T47D (cell line): Measurements from ENCODE around the gene PROB1.
"Not testable (repeated sequence)": the region's sequence is repeated elsewhere in the genome, so short reads cannot be mapped to it uniquely, and the experiment has no call there.

ENCODE experiments used
- DNase-seq, 2 experiments: peaks; one replicate each; pipeline versions ENCODE4 v3.0.0 to v3.0.0-alpha.2; 2011 to 2012; ENCODE audit warnings: low read depth in 1 of 2, low spot score in 1 of 2
- JUND ChIP-seq: IDR thresholded peaks from 2 replicates; pipeline ENCODE4 v1.6.1; 2012; ENCODE audit warnings: low read depth
- in situ Hi-C: cut with HindIII; loops from 2 replicates; pipeline ENCODE4 v1.10.0; 2016; ENCODE audit warnings: low sequenced_read_pairs, low pct_unique_long_range_greater_than_20kb

PROB1 gene

DNA sequence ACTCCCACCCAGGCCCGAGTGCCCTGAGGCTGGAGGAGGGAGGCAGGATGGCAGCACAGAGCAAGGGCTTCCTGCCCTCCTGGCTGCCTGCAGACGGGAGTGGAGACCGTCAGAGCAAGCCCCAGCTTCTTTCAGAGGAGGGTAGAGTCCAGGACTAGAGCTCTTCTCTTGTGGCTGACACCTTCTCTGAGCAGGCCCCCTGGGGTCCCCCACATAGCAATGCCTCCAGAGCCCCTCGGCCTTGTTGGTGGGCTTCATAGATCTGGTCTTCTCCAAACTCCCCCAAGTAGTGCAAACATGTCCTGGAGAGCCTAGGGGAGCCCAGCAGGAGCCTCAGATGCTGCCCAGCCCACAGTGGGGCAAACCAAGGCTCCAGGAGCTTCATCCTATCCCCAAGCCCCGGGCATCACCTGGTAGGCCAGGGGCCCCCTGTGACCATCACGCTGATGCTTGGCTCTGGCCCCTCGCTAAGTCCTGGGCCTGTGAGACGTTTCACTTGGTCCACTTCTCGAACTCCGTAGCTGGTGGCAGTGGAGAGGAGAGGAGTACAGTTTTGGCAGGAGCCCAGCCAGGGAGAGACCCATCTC lies 7.2 kb downstream of the PROB1 start:
- TF ChIP-seq JUND: no peak
- DNase-seq: no peak
- in situ Hi-C loops: no loop called here

DNA sequence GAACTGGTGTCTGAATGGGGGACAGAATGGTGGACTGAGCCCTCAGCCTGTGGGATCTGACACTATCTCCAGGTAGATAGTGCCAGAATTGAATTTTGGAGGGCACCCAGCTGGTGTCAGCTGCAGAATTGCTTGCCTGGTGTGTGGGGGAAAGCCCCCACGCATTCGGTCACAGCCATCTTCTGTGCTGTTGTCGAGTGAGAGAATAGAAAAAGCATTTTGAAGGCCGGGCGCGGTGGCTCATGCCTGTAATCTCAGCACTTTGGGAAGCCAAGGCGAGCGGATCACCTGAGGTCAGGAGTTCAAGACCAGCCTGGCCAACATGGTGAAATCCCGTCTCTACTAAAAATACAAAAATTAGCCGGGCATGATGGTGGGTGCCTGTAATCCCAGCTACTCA lies 7.9 kb downstream of the PROB1 start:
- in situ Hi-C loops, DNase-seq: not testable (repeated sequence)

DNA sequence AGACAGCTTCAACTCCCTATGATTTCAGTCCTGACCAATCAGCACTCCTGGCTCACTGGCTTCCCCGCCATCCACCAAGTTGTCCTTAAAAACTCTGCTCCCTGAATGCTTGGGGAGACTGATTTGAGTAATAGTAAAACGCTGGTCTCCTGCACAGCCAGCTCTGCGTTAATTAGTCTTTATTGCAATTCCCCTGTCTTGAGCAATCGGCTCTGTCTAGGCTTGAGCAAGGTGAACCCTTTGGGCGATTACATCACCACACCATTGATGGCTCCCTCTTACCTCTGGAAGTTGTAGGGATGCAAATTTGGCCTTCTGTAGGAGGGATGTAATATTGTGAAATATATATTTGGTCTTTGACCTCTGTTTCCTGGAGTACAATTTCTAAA lies 8.9 kb downstream of the PROB1 start:
- no peak for DNase-seq
- in situ Hi-C loops: no loop called here
- TF ChIP-seq JUND: no peak

DNA sequence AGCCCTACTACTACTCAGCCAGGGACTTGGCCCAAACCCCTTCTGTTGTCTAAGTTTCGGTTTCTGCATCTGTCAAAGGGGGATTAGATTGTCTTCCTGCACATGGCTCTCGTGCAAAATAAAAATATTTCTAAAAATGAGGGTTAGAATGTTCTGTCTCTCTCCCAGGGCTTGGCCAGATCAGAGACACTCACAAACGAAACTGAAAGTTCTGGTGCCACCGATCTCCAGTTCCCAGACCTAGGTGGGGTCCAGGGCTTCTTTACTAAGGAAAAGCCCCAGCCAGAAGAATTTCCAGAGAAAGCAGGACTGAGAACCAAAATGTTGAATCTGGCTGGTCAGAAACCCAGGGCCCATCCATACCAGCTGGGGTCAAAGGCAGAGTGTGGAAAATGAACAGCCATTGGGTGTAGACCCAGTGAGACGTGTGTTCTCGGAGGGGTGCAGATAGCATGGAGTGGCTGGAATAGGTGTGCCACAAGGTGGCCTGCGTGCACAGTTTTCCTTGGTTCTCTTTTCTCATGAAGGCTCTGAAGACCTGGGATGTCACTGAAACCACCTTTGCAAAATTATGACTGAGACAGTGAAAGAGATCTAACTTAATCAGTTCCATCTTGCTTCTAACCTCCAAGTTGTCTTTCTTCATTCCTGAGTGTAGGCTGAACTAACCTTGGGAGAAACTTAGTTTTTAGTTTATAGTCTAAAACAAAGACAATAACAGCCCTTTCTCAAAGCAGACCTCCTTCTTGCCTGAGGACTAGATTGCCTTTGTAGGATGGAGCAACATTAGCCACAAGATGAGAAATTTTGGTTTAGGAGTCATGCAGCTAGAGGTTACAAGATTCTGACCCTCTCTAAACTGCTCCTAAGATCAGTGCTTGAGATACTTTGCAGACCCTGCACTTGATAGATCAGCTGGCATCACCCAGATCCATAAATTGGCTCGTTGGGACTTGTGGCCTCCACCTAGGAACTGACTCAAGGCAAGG lies 9.5 kb downstream of the PROB1 start:
- in situ Hi-C loops: no loop called here
- no peak for TF ChIP-seq JUND
- peak; percentile 68 to 84 for DNase-seq

DNA sequence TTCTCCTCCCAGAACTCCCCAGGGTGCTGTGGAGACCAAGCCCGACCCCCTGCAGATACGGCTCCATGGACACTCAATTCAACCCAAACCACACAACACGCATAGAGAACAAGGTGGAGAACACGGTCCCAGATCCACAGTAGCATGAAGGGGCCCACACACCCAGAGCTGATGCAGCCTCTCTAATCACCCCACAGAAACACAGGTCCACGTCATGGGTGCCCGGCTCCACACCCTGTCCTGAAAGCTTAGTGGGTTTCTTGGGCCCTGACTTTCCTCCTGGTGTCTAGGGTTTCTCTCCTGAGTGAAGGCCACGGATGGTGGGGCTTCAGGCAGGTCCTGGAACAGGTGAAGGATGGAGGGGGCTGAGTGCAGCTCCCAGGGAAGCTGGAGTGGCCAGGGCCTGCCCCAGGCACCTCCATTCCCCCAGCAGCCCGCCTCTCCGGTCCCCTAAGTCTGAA lies 10.3 kb downstream of the PROB1 start:
- DNase-seq: no peak
- TF ChIP-seq JUND: no peak
- in situ Hi-C loops: no loop called here

DNA sequence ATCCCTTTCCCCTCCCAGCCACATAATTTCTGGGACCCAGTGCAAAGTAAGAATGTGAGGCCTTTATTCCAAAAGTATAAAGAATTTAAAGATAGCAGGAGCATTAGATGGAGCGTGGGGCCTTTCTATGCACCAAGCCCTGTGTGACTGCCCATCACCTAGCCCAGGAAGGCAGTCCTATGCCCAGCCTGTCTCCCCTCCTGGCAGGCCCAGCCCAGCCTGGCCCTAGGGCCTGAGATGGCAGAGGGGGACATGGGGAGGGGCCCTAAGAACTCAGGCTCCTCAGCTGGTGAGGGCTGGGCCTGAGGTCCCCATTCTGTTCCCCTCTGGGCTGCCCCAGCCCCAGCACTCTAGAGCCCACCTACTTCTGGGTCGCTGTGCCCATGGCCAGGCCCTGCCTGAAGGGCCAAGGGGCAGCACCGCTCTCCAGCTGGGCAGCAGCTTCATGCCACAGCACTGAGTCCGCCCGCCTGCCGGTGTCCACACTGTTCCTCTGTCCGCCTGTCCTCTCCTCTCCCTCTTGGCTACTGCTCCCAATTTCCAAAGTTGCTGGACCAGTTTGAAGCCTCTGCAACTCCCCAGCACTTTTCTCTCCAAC lies 10.8 kb downstream of the PROB1 start:
- in situ Hi-C loops: no loop called here
- no peak for TF ChIP-seq JUND
- peak in 1 of 2 experiments; percentile 71 for DNase-seq

DNA sequence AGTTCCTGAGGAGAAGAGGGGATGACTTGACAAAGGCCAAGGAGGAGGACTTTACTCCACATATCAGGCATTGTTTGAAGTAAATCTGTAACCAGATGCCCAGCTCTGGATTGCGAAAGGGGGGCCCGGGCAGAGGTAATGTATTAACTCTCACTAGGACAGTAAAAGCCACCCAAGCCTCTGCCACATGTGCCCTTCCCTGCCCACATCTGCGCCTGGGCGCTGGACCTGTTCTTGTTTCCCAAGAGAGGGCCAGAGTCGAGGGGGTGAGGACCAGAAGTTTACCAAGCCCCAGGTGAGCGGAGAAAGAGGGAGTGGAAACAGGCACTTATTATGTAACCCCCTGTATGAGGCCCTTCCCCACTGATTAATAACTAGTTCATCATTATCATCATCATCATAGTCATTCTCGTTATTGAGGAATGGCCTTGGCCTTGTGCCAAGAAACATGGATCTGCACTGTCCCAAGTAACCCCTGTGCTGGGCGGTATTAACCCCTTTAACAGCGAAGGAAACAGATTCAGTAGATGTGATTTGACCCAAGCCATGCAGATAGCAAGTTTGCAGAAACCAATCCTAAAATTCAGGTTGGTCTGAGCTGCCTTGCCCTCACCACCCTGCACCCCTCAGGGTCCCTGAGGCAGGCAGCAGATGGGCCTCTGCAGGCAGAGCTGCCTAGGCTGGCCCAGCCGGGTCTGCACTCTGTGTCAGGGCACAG lies 11.5 kb downstream of the PROB1 start, which contains the start of gene SLC23A1:
SLC23A1 (minus strand) TSS at position 23 of the 718 bp plus-strand sequence. CDS start 44 bp downstream, outside the sequence.
- in situ Hi-C loops: no loop called here
- no peak for DNase-seq
- TF ChIP-seq JUND: no peak

DNA sequence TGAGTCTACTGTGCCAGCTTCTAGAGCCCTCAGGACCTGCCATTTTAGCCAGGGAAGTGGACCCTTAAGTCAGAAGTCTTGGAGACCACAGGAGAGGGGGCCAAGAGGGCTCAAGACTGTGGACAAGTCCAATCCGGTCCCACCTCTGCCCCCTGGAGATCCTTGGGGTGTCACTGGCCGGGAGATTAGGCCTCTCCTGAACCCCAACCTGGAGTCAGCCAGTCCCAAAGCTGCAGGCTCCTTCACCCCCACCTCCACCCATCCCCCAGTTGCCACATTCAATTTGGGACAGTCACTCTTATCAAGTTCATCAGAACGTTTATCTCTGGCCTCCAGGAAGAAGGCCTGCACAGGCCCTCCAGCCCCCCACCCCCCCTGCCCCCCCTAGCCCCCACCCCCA lies 12.1 kb downstream of the PROB1 start:
- DNase-seq: no peak
- in situ Hi-C loops: no loop called here
- no peak for TF ChIP-seq JUND

DNA sequence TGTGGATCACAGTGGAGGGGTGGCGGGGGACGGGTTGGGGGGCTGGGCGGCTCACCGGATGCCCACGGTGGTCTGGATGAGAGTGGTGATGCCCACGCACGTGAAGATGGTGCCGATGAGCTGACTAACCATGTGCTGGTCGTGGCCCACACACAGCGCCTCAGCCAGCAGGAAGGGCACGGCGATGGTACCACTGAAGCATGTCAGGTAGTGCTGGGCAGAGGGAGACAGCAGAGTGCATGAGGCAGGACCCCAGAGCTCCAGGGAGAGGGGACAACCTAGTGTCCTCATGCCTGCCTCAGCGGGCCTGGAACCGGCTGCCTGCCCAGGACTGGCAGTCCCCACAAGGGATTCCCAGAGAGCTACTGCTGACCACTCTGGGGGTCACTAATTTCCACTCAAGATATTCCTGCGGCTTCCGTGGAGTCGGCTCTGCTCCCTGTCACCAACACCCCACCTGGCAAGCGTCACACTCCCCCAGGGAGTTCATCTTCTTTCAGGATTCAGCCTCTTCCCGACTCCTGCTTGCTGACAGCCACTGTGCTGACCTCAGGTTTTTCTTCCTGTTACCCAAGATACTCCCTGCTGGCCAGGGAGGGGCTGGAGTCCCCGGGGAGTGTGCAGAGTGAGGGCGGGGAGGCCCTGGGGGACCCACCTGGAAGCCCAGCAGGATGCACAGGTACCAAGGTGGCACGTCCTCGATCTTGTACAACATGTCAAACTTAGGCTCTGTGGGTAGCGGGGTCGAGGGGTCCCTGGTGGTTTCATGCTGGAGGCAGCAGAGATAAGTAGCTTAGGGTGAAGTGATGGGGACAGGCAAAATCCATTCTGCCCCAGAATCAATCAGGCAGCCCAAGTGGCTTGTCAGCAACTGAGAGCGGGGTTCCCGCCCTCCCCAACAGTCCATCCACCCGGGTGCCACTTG lies 12.8 kb downstream of the PROB1 start:
- DNase-seq: no peak

DNA sequence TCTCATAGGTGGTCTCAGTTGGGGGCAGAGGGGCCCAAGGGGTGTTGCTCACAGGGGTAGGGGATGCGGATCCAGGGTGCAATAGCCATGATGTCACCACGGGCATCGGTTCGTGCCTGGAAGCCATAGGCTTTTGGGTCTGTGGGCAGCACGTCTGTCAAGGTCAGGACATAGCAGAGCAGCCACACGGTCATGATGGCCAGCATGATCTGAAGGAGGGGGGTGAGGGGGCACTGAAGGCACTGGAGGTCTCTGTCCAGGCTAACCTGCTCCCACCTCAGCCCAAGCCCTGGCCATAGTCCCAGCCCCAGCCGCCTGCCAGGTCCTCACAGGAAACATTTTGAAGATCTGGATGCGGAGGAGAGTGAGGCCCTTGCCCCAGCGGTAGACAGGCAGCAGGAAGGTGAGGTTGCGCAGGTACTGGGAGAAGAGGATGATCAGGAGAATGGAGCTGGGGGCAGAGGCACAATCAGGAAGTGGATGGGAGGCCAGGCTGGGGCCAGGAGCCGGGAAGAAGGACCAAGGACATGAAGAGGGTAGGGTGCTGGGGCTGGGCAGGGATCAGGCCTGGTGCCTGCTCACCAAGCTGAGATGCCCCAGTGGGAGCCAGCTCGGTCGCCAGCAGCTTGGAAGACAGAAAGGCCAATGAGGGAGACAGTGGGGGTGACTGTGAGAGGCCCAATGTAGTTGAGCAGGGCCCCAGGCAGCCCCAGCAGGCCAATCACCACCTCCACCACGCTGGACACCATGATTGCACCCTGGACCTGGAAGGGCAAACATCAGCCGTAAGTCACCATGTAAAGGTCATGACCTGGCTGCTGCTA lies 15.1 kb downstream of the PROB1 start:
- in situ Hi-C loops: no loop called here
- TF ChIP-seq JUND: no peak
- no peak for DNase-seq

More for the DNA sequence above, 12.8 kb downstream of the PROB1 start:
- in situ Hi-C loops: no loop called here
- TF ChIP-seq JUND: no peak

DNA sequence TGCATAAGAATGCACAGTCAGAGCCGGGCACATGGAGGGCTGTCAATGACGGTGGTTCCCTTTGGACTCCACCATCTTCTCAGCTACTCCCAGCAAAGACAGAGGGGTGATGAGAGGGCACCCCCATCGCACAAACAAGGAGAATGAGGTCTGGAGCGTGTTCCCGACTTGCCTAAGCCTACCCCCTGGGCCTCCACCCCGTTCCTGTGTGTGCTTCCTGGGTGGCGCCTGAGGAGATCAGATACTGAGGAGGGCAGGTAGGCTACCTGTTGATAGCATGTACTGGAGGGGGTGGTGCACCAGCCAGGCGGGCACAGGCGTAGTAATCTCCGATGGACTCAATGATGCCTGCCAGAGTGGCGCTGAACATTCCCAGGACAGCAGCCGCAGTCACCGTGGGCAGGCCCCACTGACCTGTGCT lies 16.0 kb downstream of the PROB1 start:
- DNase-seq: no peak
- TF ChIP-seq JUND: no peak
- in situ Hi-C loops: no loop called here
